ENCODE results near the gene CREB5. TPM values are rescaled to one million over a fixed set of nuclear protein-coding genes. Genes with fewer than 3 reads are reported as not detected.

Gene CREB5
- total and polyA plus RNA-seq, 4 experiments from 2014 or later, result not detected

DNA sequence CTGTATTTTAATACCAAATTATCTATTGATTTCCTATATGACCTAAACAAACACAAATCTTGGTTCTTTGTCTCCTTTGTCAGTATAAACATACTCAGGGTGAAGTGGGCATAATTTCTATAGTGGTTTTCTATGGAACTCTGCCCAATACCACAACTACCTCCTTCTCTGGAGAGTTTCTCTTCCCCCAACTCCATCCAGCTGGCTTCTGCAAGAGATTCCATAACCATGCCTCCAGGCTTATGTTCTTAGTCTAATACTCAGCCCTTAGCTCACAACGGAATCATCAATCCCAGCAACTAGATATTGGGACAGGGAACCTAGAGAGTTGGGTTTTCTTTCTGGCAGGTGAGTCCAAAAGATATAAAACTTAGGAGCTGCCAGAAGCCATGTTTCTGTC is 418.5 kb downstream of the CREB5 start:
- CTCF ChIA-PET (ENCODE audit: partially characterized antibody), result interaction anchor here (1.1 kb wide), 1 partner anchor 9 kb away, joined by 3 read pairs; no protein-coding TSS in a partner anchor
- no peak overlapping the region for H3K27ac ChIP-seq (ENCODE audit: low read depth, low read length)
- Mint-ChIP-seq H3K4me1 (no peaks in the 10 kb centered on the region), H3K9me3 (peaks cover 0 to 4% (median 0%) of the 10 kb centered on the region in 8 donors), H3K36me3 (no peaks in the 10 kb centered on the region), H3K4me3 (no peak overlapping the region), H3K27ac (no peak overlapping the region), H3K27me3 (peaks cover 1 to 3% of the 10 kb centered on the region in 2 donors)
- no peaks in the 10 kb centered on the region for H3K27me3 ChIP-seq (ENCODE audit: insufficient read depth, low read length)
- H3K4me1 ChIP-seq (ENCODE audit: insufficient read depth, low read length), result no peaks in the 10 kb centered on the region
- H3K36me3 ChIP-seq (ENCODE audit: insufficient read depth, low read length), result no peaks in the 10 kb centered on the region
- H3K9me3 ChIP-seq (ENCODE audit: control insufficient read depth in 1 of 2, low read length in 2 of 2), result no peaks in the 10 kb centered on the region
- POLR2A ChIA-PET (ENCODE audit: partially characterized antibody), result no interaction called here
- no peak for DNase-seq
- intact Hi-C loops (cut with micrococcal nuclease), result no loop called here
- H3K4me3 ChIP-seq (ENCODE audit: low read length in 2 of 2), result no peak overlapping the region

DNA sequence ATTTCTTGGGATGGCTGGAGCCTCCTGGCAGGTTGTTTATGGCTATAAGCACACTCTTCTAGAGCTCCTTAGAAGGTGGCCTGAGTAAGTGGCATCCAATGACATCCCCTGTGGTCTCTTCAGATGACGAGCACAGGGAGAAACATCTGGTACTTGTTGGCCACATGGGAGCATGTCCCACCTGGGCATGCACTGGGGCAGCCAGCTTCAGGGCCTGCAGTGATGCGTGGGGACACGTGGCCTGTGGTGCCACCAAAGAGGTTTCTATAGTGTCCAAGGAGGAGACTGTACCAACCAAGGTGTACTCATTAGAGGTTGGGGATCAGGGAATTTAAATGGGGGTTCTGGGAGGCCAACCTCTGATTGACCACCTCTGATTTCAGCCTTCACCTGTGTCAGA is 420.4 kb downstream of the CREB5 start:
- H3K4me3 ChIP-seq (ENCODE audit: low read length in 2 of 2), result no peak overlapping the region
- no peaks in the 10 kb centered on the region for H3K36me3 Mint-ChIP-seq
- POLR2A ChIA-PET (ENCODE audit: partially characterized antibody), result no interaction called here
- peaks cover 0 to 2% of the 10 kb centered on the region in 2 donors for H3K27me3 Mint-ChIP-seq
- H3K9me3 Mint-ChIP-seq, result peaks cover 0 to 3% (median 0%) of the 10 kb centered on the region in 8 donors
- H3K36me3 ChIP-seq (ENCODE audit: insufficient read depth, low read length), result no peaks in the 10 kb centered on the region
- H3K27ac Mint-ChIP-seq, result no peak overlapping the region
- no peak overlapping the region for H3K27ac ChIP-seq (ENCODE audit: low read depth, low read length)
- H3K9me3 ChIP-seq (ENCODE audit: control insufficient read depth in 1 of 2, low read length in 2 of 2), result no peaks in the 10 kb centered on the region
- no peaks in the 10 kb centered on the region for H3K4me1 Mint-ChIP-seq
- no peak overlapping the region for H3K4me3 Mint-ChIP-seq
- no peaks in the 10 kb centered on the region for H3K27me3 ChIP-seq (ENCODE audit: insufficient read depth, low read length)
- no peak for DNase-seq
- intact Hi-C loops (cut with micrococcal nuclease), result no loop called here
- CTCF ChIA-PET (ENCODE audit: partially characterized antibody), result no interaction called here
- H3K4me1 ChIP-seq (ENCODE audit: insufficient read depth, low read length), result no peaks in the 10 kb centered on the region

DNA sequence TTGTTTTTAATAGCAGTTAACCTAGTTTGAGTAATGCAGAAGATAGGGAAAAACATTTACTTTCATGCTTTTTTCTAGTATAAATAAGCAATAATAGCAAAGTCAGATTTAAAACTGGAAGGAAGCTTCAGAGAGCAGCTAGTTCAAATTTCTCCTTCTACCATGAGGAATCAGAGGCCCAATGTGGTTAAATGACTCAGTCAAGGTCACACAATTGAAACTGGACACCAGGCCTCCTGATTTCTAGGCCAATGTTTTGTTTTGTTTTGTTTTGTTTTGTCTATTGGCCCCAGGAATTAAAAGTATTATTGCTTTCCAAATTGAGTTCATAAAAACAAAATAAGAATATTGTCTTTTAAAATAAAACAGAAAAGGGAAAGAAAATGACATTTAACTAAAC is 423.5 kb downstream of the CREB5 start:
- intact Hi-C loops (cut with micrococcal nuclease), result no loop called here
- H3K4me1 Mint-ChIP-seq, result no peaks in the 10 kb centered on the region
- Histone ChIP-seq H3K4me1 (ENCODE audit: insufficient read depth, low read length) (no peaks in the 10 kb centered on the region), H3K36me3 (ENCODE audit: insufficient read depth, low read length) (no peaks in the 10 kb centered on the region), H3K9me3 (ENCODE audit: control insufficient read depth in 1 of 2, low read length in 2 of 2) (no peaks in the 10 kb centered on the region), H3K27me3 (ENCODE audit: insufficient read depth, low read length) (no peaks in the 10 kb centered on the region), H3K27ac (ENCODE audit: low read depth, low read length) (no peak overlapping the region), H3K4me3 (ENCODE audit: low read length in 2 of 2) (no peak overlapping the region)
- CTCF ChIA-PET (ENCODE audit: partially characterized antibody), result no interaction called here
- no peak overlapping the region for H3K27ac Mint-ChIP-seq
- H3K9me3 Mint-ChIP-seq, result peaks cover 0 to 3% (median 0%) of the 10 kb centered on the region in 8 donors
- H3K36me3 Mint-ChIP-seq, result no peaks in the 10 kb centered on the region
- peaks cover 1 to 2% of the 10 kb centered on the region in 2 donors for H3K27me3 Mint-ChIP-seq
- DNase-seq, result no peak
- H3K4me3 Mint-ChIP-seq, result no peak overlapping the region
- POLR2A ChIA-PET (ENCODE audit: partially characterized antibody), result no interaction called here

DNA sequence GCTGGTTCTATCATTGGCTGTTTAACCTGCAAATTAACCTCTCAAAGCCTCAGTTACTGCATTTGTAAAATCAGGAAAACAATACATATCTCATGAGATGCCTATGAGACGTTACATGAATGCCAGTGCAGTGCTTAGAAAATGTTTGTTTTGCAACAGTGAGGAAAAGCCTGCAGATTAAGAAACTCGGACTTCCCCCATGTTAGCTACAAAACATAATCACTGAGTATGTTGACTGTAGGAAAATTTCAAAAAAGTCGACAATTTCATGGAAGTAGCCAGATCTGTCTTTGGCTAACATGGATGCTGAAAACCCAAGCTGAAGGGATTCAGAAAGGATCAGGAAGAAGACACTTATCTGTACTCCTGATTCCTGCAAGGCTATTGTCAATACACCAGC is 424.4 kb downstream of the CREB5 start:
- CTCF ChIA-PET (ENCODE audit: partially characterized antibody), result no interaction called here
- H3K4me1 ChIP-seq (ENCODE audit: insufficient read depth, low read length), result no peaks in the 10 kb centered on the region
- no peak overlapping the region for H3K4me3 Mint-ChIP-seq
- H3K27ac ChIP-seq (ENCODE audit: low read depth, low read length), result no peak overlapping the region
- H3K36me3 Mint-ChIP-seq, result no peaks in the 10 kb centered on the region
- POLR2A ChIA-PET (ENCODE audit: partially characterized antibody), result no interaction called here
- no peak overlapping the region for H3K27ac Mint-ChIP-seq
- no peaks in the 10 kb centered on the region for H3K4me1 Mint-ChIP-seq
- intact Hi-C loops (cut with micrococcal nuclease), result no loop called here
- peaks cover 0 to 3% (median 0%) of the 10 kb centered on the region in 8 donors for H3K9me3 Mint-ChIP-seq
- no peak overlapping the region for H3K4me3 ChIP-seq (ENCODE audit: low read length in 2 of 2)
- peaks cover 4% of the 10 kb centered on the region in 2 donors for H3K27me3 Mint-ChIP-seq
- H3K27me3 ChIP-seq (ENCODE audit: insufficient read depth, low read length), result no peaks in the 10 kb centered on the region
- H3K36me3 ChIP-seq (ENCODE audit: insufficient read depth, low read length), result no peaks in the 10 kb centered on the region
- DNase-seq, result no peak
- H3K9me3 ChIP-seq (ENCODE audit: control insufficient read depth in 1 of 2, low read length in 2 of 2), result no peaks in the 10 kb centered on the region

DNA sequence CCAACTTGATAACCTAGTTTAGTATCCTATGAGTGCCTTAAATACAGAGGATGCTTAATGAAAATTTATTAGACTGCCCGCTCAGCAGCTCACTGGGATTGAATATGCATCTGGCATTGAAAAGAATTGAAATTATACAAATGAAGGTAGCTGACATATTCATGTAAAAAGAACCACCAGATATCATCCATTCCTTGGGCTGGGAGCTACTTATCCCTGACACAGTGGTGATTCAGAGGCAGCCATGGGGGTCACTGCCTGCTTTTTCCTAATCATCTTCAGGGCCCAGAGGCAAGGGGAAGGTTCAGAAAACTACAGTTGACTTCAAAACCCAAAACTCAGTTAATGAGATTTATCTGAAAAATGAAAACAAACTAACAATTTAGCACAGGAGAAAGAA is 424.9 kb downstream of the CREB5 start:
- H3K4me1 ChIP-seq (ENCODE audit: insufficient read depth, low read length), result no peaks in the 10 kb centered on the region
- Mint-ChIP-seq H3K4me1 (no peaks in the 10 kb centered on the region), H3K36me3 (no peaks in the 10 kb centered on the region), H3K9me3 (peaks cover 0 to 3% (median 0%) of the 10 kb centered on the region in 8 donors), H3K4me3 (no peak overlapping the region), H3K27ac (no peak overlapping the region), H3K27me3 (peaks cover 4 to 5% of the 10 kb centered on the region in 2 donors)
- H3K36me3 ChIP-seq (ENCODE audit: insufficient read depth, low read length), result no peaks in the 10 kb centered on the region
- H3K27me3 ChIP-seq (ENCODE audit: insufficient read depth, low read length), result no peaks in the 10 kb centered on the region
- CTCF ChIA-PET (ENCODE audit: partially characterized antibody), result no interaction called here
- H3K27ac ChIP-seq (ENCODE audit: low read depth, low read length), result no peak overlapping the region
- no peak overlapping the region for H3K4me3 ChIP-seq (ENCODE audit: low read length in 2 of 2)
- no peaks in the 10 kb centered on the region for H3K9me3 ChIP-seq (ENCODE audit: control insufficient read depth in 1 of 2, low read length in 2 of 2)
- POLR2A ChIA-PET (ENCODE audit: partially characterized antibody), result no interaction called here
- DNase-seq, result no peak
- intact Hi-C loops (cut with micrococcal nuclease), result no loop called here

DNA sequence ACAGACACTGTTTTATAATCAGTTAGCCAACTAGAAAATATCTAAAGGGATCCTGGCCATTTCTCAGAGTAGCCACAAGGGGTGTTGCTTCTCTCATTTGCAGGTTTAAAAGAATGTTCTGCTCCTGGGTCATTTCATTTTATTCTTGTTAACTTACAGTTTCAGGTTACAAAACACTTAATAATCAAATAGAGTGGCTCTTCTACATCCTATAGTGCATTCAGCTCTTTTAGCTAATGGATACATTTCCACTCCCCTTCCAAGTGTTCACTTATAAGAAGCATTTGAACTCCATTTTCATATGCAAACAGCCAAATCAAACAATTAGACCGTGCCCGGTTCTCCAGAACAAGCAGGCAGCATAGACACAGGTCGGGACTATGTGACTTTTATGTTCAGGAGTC is 428.3 kb downstream of the CREB5 start:
- Mint-ChIP-seq H3K27me3 (peaks cover 7 to 9% of the 10 kb centered on the region in 2 donors), H3K4me1 (no peaks in the 10 kb centered on the region), H3K36me3 (no peaks in the 10 kb centered on the region), H3K4me3 (no peak overlapping the region), H3K9me3 (peaks cover 0 to 2% (median 0%) of the 10 kb centered on the region in 8 donors), H3K27ac (no peak overlapping the region)
- Histone ChIP-seq H3K27ac (ENCODE audit: low read depth, low read length) (no peak overlapping the region), H3K4me1 (ENCODE audit: insufficient read depth, low read length) (no peaks in the 10 kb centered on the region), H3K27me3 (ENCODE audit: insufficient read depth, low read length) (no peaks in the 10 kb centered on the region), H3K4me3 (ENCODE audit: low read length in 2 of 2) (no peak overlapping the region), H3K9me3 (ENCODE audit: control insufficient read depth in 1 of 2, low read length in 2 of 2) (no peaks in the 10 kb centered on the region), H3K36me3 (ENCODE audit: insufficient read depth, low read length) (no peaks in the 10 kb centered on the region)
- ChIA-PET POLR2A (ENCODE audit: partially characterized antibody) (no interaction called here), CTCF (ENCODE audit: partially characterized antibody) (interaction anchor here (1.1 kb wide), 1 partner anchor 87 kb away, joined by 3 read pairs; no protein-coding TSS in a partner anchor)
- intact Hi-C loops (cut with micrococcal nuclease), result no loop called here
- no peak for DNase-seq

DNA sequence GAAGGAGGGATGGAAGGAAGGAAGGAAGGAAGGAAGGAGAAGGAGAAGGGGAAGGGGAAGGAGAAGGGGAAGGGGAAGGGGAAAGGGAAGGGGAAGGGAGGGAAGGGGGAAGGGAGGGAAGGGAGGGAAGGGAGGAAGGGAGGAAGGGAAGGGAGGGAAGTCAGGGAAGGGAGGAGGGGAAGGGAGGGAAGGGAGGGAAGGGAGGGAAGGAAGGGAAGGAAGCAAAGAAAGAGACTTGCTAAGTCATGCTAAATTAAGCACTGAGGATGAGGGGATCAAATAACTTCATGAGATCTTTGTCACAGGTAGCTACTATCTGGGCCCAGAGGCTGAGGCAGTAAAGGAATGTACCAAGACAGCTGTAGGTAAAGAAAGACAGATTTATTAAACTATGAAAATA is 429.4 kb downstream of the CREB5 start:
- no peak overlapping the region for H3K27ac ChIP-seq (ENCODE audit: low read depth, low read length)
- H3K9me3 ChIP-seq (ENCODE audit: control insufficient read depth in 1 of 2, low read length in 2 of 2), result no peaks in the 10 kb centered on the region
- H3K4me1 Mint-ChIP-seq, result no peaks in the 10 kb centered on the region
- H3K36me3 ChIP-seq (ENCODE audit: insufficient read depth, low read length), result no peaks in the 10 kb centered on the region
- DNase-seq, result no peak
- H3K4me3 Mint-ChIP-seq, result no peak overlapping the region
- intact Hi-C loops (cut with micrococcal nuclease), result no loop called here
- H3K36me3 Mint-ChIP-seq, result no peaks in the 10 kb centered on the region
- POLR2A ChIA-PET (ENCODE audit: partially characterized antibody), result no interaction called here
- H3K4me1 ChIP-seq (ENCODE audit: insufficient read depth, low read length), result no peaks in the 10 kb centered on the region
- no peaks in the 10 kb centered on the region for H3K27me3 ChIP-seq (ENCODE audit: insufficient read depth, low read length)
- H3K9me3 Mint-ChIP-seq, result peaks cover 0 to 4% (median 0%) of the 10 kb centered on the region in 8 donors
- H3K4me3 ChIP-seq (ENCODE audit: low read length in 2 of 2), result no peak overlapping the region
- CTCF ChIA-PET (ENCODE audit: partially characterized antibody), result no interaction called here
- peaks cover 7 to 14% of the 10 kb centered on the region in 2 donors for H3K27me3 Mint-ChIP-seq
- no peak overlapping the region for H3K27ac Mint-ChIP-seq

DNA sequence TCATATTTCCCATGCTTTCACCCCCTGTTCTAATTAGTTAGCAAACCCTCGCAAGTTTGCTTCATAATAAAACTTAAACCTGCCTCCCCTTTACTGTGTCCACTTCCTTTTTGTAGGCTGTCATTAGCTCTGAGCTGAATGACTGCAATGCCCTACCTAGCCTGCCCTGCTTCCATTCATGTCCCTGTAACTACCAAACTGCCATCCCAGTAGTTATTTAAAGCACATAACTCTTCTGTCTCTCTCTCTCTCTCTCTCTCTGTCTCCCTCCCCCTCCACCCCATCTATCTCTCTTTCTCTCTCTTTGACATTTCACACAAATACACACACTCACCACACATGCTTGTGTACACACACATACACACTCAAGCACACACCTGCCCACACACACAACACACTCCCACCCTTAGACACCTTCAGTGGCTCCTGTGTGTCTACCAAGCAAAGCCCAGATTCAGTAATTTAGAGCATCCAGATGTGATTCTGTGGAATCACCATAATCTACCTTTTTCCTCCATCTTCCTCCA is 430.5 kb downstream of the CREB5 start:
- no peaks in the 10 kb centered on the region for H3K36me3 ChIP-seq (ENCODE audit: insufficient read depth, low read length)
- Mint-ChIP-seq H3K4me1 (no peaks in the 10 kb centered on the region), H3K27ac (no peak overlapping the region), H3K27me3 (peaks cover 7 to 14% of the 10 kb centered on the region in 2 donors), H3K4me3 (no peak overlapping the region), H3K9me3 (peaks cover 0 to 4% (median under 1%) of the 10 kb centered on the region in 8 donors), H3K36me3 (no peaks in the 10 kb centered on the region)
- H3K9me3 ChIP-seq (ENCODE audit: control insufficient read depth in 1 of 2, low read length in 2 of 2), result no peaks in the 10 kb centered on the region
- H3K4me1 ChIP-seq (ENCODE audit: insufficient read depth, low read length), result no peaks in the 10 kb centered on the region
- ChIA-PET POLR2A (ENCODE audit: partially characterized antibody) (no interaction called here), CTCF (ENCODE audit: partially characterized antibody) (no interaction called here)
- intact Hi-C loops (cut with micrococcal nuclease), result no loop called here
- no peak for DNase-seq
- H3K4me3 ChIP-seq (ENCODE audit: low read length in 2 of 2), result no peak overlapping the region
- H3K27ac ChIP-seq (ENCODE audit: low read depth, low read length), result no peak overlapping the region
- H3K27me3 ChIP-seq (ENCODE audit: insufficient read depth, low read length), result no peaks in the 10 kb centered on the region

All from CD4-positive, alpha-beta memory T cell (primary cell).